K562 (cell line): Measurements from ENCODE around the gene TMTC2. TPM values are rescaled to one million over a fixed set of nuclear protein-coding genes. Genes with fewer than 3 reads are reported as not detected.
A peak's percentile ranks its signal among the peaks of the same experiment; 100 is the strongest.

ENCODE experiments used
- ATAC-seq: fragments of 200-7000 bp; cut with Tn5 transposase; 3 replicates; pipeline ENCODE4 v1.9.1; 2020; ENCODE audit warnings: moderate library complexity
- BruUV-seq: library from RNA; stranded (reverse); fragments of 400-500 nt; replicated peaks from 2 replicates; lab custom pipeline; 2021; lab: Mats Ljungman, UMichigan
- CTCF ChIA-PET: fragments of 300-600 bp; formaldehyde crosslinking; extraction: SDS; loops from one replicate; lab custom pipeline; 2021; ENCODE audit warnings: low intra/inter-chr PET ratio; lab: Yijun Ruan, JAX
- POLR2A ChIA-PET: fragments of 300-600, 350-650 bp; sonication (Branson Sonifier 250); formaldehyde crosslinking; extraction: SDS; loops from one replicate; lab custom pipeline; 2021; ENCODE audit warnings: antibody characterized with exemption, inconsistent platforms; lab: Yijun Ruan, JAX
- DNase-seq, 4 experiments: peaks; one replicate each; pipeline versions ENCODE4 v3.0.0 to v3.0.0-alpha.2; 2011 to 2018; ENCODE audit warnings: low spot score in 3 of 4, mixed read lengths in 3 of 4; ENCODE audit errors: extremely low read depth in 1 of 4
- FAIRE-seq: peaks from 2 replicates; lab custom pipeline; 2011; peaks lifted over from hg19 to GRCh38; lab: Jason Lieb, UNC
- H2AFZ ChIP-seq: 2 replicates; pipeline ENCODE4 v1.6.0; 2011; ENCODE audit warnings: low read depth, low read length, control low read depth, inconsistent platforms
- H3K27ac ChIP-seq: fragments of 200-600 bp; 3 replicates; pipeline ENCODE4 v1.8.0; 2011; ENCODE audit warnings: low read depth, mild to moderate bottlenecking, control low read depth, inconsistent platforms, low read length, moderate library complexity, mixed read lengths; ENCODE audit errors: extremely low read depth
- H3K27me3 ChIP-seq, 2 experiments: fragments of 300-600 bp in 1 of 2; 2 replicates in 1 of 2; 3 replicates in 1 of 2; pipeline versions ENCODE4 v1.6.0 to v1.8.0; 2011; ENCODE audit warnings: inconsistent platforms in 2 of 2, low read length in 2 of 2, mild to moderate bottlenecking in 1 of 2, mixed read lengths in 1 of 2, moderate library complexity in 1 of 2; ENCODE audit not compliant: control insufficient read depth in 2 of 2, insufficient read depth in 2 of 2
- H3K36me3 ChIP-seq: fragments of 300-600 bp; 3 replicates; pipeline ENCODE4 v1.8.0; 2011; ENCODE audit warnings: mild to moderate bottlenecking, low read length, inconsistent platforms; ENCODE audit not compliant: control insufficient read depth, insufficient read depth
- H3K4me1 ChIP-seq, 2 experiments: fragments of 200-600 bp in 1 of 2; replicated peaks in 1 of 2; 2 replicates in 1 of 2; 3 replicates in 1 of 2; pipeline versions ENCODE4 v1.5.1 to v1.8.0; 2011; ENCODE audit warnings: inconsistent platforms in 2 of 2, low read length in 2 of 2, mild to moderate bottlenecking in 1 of 2, mixed read lengths in 1 of 2, moderate library complexity in 1 of 2; ENCODE audit not compliant: control insufficient read depth in 2 of 2, insufficient read depth in 2 of 2
- H3K4me2 ChIP-seq: 2 replicates; pipeline ENCODE4 v1.6.1; 2011; ENCODE audit warnings: low read length, control low read depth, inconsistent platforms, mixed read lengths; ENCODE audit not compliant: insufficient read depth
- H3K4me3 ChIP-seq: fragments of 200-600 bp; sonication (generic), shearing (Covaris generic); 2 replicates; pipeline ENCODE4 v1.5.1; 2016; ENCODE audit warnings: control low read depth, inconsistent platforms
- H3K79me2 ChIP-seq: fragments of 200-600 bp; 3 replicates; pipeline ENCODE4 v1.8.0; 2011; ENCODE audit warnings: low read length, inconsistent platforms; ENCODE audit not compliant: control insufficient read depth, insufficient read depth
- H3K9ac ChIP-seq, 2 experiments: 2 replicates each; pipeline versions ENCODE4 v1.6.0 to v1.6.1; 2011; ENCODE audit warnings: low read depth in 2 of 2, low read length in 2 of 2, control low read depth in 1 of 2, inconsistent platforms in 1 of 2, mild to moderate bottlenecking in 1 of 2, mixed read lengths in 1 of 2; ENCODE audit not compliant: insufficient read depth in 1 of 2
- H3K9me1 ChIP-seq: one replicate; pipeline ENCODE4 v1.6.0; 2011; ENCODE audit warnings: inconsistent platforms, mild to moderate bottlenecking, low read length, moderate library complexity; ENCODE audit not compliant: control insufficient read depth, insufficient read depth
- H3K9me3 ChIP-seq: replicated peaks from 2 replicates; pipeline ENCODE4 v1.5.1; 2011; ENCODE audit warnings: low read depth, low read length, inconsistent platforms; ENCODE audit not compliant: control insufficient read depth, insufficient read depth
- H4K20me1 ChIP-seq: replicated peaks from 2 replicates; pipeline ENCODE4 v1.6.1; 2011; ENCODE audit warnings: low read length, inconsistent platforms, mixed read lengths; ENCODE audit not compliant: control insufficient read depth, insufficient read depth
- CBX1 ChIP-seq: sonication (generic); IDR thresholded peaks from 2 replicates; pipeline ENCODE4 v1.6.1; 2016; ENCODE audit warnings: antibody characterized with exemption, low read depth, mild to moderate bottlenecking
- CBX5 ChIP-seq: IDR thresholded peaks from 2 replicates; pipeline ENCODE4 v1.6.1; 2014; ENCODE audit warnings: low read depth, borderline replicate concordance
- CHD4 ChIP-seq: fragments of 200-600 bp; sonication (generic); IDR thresholded peaks from 3 replicates; pipeline ENCODE4 v1.6.1; 2012; ENCODE audit warnings: low read depth, mild to moderate bottlenecking, mixed read lengths, low read length, inconsistent platforms; ENCODE audit not compliant: insufficient read depth, insufficient replicate concordance, poor library complexity, severe bottlenecking
- LCOR ChIP-seq: sonication (generic); formaldehyde crosslinking; IDR thresholded peaks from 2 replicates; pipeline ENCODE4 v1.8.0; 2022; ENCODE audit warnings: mild to moderate bottlenecking, missing genetic modification reagents
- PRMT5 ChIP-seq: sonication (generic); formaldehyde crosslinking; IDR thresholded peaks from 2 replicates; pipeline ENCODE4 v1.5.0; 2020; ENCODE audit warnings: missing genetic modification reagents
- PTBP1 ChIP-seq: fragments of 200-400 bp; formaldehyde crosslinking; IDR thresholded peaks from 2 replicates; pipeline ENCODE4 v1.6.1; 2017; ENCODE audit warnings: low read depth, low read length
- RBM17 ChIP-seq: fragments of 200-400 bp; formaldehyde crosslinking; IDR thresholded peaks from 2 replicates; pipeline ENCODE4 v1.6.1; 2017; ENCODE audit warnings: low read depth, mild to moderate bottlenecking, low read length, borderline replicate concordance
- SMC3 ChIP-seq: conservative IDR thresholded peaks from 2 replicates; pipeline ENCODE4 v1.6.1; 2011; ENCODE audit warnings: low read depth, low read length, improper control_type of control experiment; ENCODE audit not compliant: insufficient read depth
- SP1 ChIP-seq: sonication (generic); formaldehyde crosslinking; IDR thresholded peaks from 2 replicates; pipeline ENCODE4 v1.8.1; 2022; ENCODE audit warnings: mild to moderate bottlenecking, missing genetic modification reagents
- STAG1 ChIP-seq: sonication (generic); formaldehyde crosslinking; IDR thresholded peaks from 2 replicates; pipeline ENCODE4 v1.5.0; 2020; ENCODE audit warnings: missing genetic modification reagents, borderline replicate concordance
- WGBS: fragments of 100-300 bp; shearing (Covaris generic); methylation state at CpG from one replicate; pipeline ENCODE4 v1.1.6; 2016; ENCODE audit warnings: low coverage, mixed read lengths; ENCODE audit not compliant: insufficient coverage; ENCODE audit errors: missing lambda C conversion rate; 5-methylcytosine and 5-hydroxymethylcytosine counted together
- in situ Hi-C: fragments of 300-500 bp; cut with MboI; formaldehyde crosslinking; loops from 4 replicates; pipeline ENCODE4 v1.15.0; 2018; ENCODE audit warnings: inconsistent platforms, mixed read lengths
- intact Hi-C: fragments of 100-400 bp; cut with micrococcal nuclease; formaldehyde crosslinking; loops from 2 replicates; pipeline ENCODE4 v1.14.2; 2022
- polyA plus RNA-seq, 8 experiments: library from polyadenylated mRNA; depleted of rRNA in 4 of 8; stranded (reverse) in 5 of 8; unstranded in 3 of 8; fragments of >200 nt; fragmentation: Nextera tagmentation in 2 of 8; fragmentation: Illumina TruSeq in 1 of 8; extraction: Ambion mirVana in 2 of 8; extraction: Trizol in 1 of 8; gene quantifications; 2 replicates each; pipeline versions ENCODE4 v1.2.1 to v1.2.3, GENCODE V29; 2011 to 2014; ENCODE audit warnings: inconsistent platforms in 1 of 8, missing spikeins in 1 of 8
- total RNA-seq, 7 experiments: library from RNA; depleted of rRNA in 6 of 7; stranded (reverse); fragments of >200 nt in 6 of 7; fragmentation: Illumina TruSeq in 2 of 7; extraction: Trizol in 2 of 7; gene quantifications; 2 replicates each; pipeline versions ENCODE4 v1.2.1 to v1.2.3, GENCODE V29; 2011 to 2021; ENCODE audit warnings: low replicate concordance in 1 of 7
- TF ChIP-seq, protein P1 (sequence below), 3 experiments: IDR thresholded peaks in 2 of 3; conservative IDR thresholded peaks in 1 of 3; 2 replicates each; pipeline ENCODE4 v1.5.1; 2011 to 2012; ENCODE audit warnings: low read length in 3 of 3, mild to moderate bottlenecking in 3 of 3, control low read depth in 2 of 3, improper control_type of control experiment in 1 of 3, inconsistent platforms in 1 of 3, low read depth in 1 of 3, mixed read lengths in 1 of 3, moderate library complexity in 1 of 3; ENCODE audit not compliant: insufficient read depth in 2 of 3
- TF ChIP-seq, protein P2 (sequence below): fragments of 150-350 bp; conservative IDR thresholded peaks from 2 replicates; pipeline ENCODE4 v1.6.1; 2014; ENCODE audit warnings: low read length
- TF ChIP-seq, protein P3 (sequence below): sonication (generic); formaldehyde crosslinking; IDR thresholded peaks from 2 replicates; pipeline ENCODE4 v1.8.0; 2023; ENCODE audit warnings: mild to moderate bottlenecking, missing genetic modification reagents
- TF ChIP-seq, protein P4 (sequence below): fragments of 250-450 bp; sonication (Bioruptor Pico); IDR thresholded peaks from 2 replicates; pipeline ENCODE4 v1.5.0; 2020; ENCODE audit warnings: mild to moderate bottlenecking, borderline replicate concordance

TMTC2 gene
- total and polyA plus RNA-seq, 9 of the 15 experiments (the other 6 are each of a cell fraction or from before 2014, with no cell fraction given): 0.29 to 1.1 (median 0.55) TPM

DNA sequence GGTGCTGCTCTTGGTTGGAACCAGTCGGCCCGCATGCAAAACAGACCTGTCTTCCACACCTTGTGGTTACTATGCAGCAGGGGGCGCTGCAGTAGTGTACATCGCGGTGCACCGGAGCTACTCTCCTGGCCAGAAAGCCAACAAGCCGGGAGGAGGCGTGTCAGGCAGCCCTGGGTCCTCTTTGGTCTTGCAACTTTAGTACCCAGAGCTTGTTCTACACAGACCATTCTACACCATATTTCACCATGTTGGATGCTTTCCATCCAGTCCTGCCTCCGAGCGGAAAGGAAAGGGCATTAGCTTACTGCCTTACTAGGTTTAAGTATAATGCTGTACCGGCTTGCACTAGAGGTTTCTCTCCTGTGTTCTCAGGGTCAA, 927 bp upstream of the TMTC2 start:
- H3K4me3 ChIP-seq: peak overlapping the region; percentile 44
- H3K36me3 ChIP-seq: no peaks in the 10 kb centered on the region
- no peak overlapping the region for H3K27ac ChIP-seq
- CTCF ChIA-PET: interaction anchor here (0.6 kb wide), 1 partner anchor 50 kb away, joined by 5 read pairs; no protein-coding TSS in a partner anchor
- no peaks in the 10 kb centered on the region for H3K9me1 ChIP-seq
- peaks cover 0 to 15% of the 10 kb centered on the region in 2 experiments; a peak in 3 of 5 replicates for H3K4me1 ChIP-seq
- H2AFZ ChIP-seq: peak overlapping the region; percentile 85
- no peaks in the 10 kb centered on the region for H3K9me3 ChIP-seq
- peak overlapping the region; percentile 77 for H3K4me2 ChIP-seq
- peaks cover 0 to 5% of the 10 kb centered on the region in 2 experiments; a peak in 2 of 5 replicates for H3K27me3 ChIP-seq
- DNase-seq (peak; percentile 62 to 86 (median 66)), FAIRE-seq (peak; percentile 71), ATAC-seq (peak; percentile 93)
- 2% methylated on average over 11 of the region's 11 CpGs for WGBS
- no peak overlapping the region for H3K9ac ChIP-seq
- in situ Hi-C loops: no loop called here
- no TSS peak for BruUV-seq
- H3K79me2 ChIP-seq: no peaks in the 10 kb centered on the region
- POLR2A ChIA-PET: interaction anchor here (1.1 kb wide), 1 partner anchor 62 kb away, joined by 4 read pairs; no protein-coding TSS in a partner anchor
- H4K20me1 ChIP-seq: no peaks in the 10 kb centered on the region
- intact Hi-C loops: loop anchor here (2.0 to 10.0 kb wide), 5 partner anchors 209 to 1817 kb away; no protein-coding TSS in a partner anchor
- TF ChIP-seq, protein P1, sequence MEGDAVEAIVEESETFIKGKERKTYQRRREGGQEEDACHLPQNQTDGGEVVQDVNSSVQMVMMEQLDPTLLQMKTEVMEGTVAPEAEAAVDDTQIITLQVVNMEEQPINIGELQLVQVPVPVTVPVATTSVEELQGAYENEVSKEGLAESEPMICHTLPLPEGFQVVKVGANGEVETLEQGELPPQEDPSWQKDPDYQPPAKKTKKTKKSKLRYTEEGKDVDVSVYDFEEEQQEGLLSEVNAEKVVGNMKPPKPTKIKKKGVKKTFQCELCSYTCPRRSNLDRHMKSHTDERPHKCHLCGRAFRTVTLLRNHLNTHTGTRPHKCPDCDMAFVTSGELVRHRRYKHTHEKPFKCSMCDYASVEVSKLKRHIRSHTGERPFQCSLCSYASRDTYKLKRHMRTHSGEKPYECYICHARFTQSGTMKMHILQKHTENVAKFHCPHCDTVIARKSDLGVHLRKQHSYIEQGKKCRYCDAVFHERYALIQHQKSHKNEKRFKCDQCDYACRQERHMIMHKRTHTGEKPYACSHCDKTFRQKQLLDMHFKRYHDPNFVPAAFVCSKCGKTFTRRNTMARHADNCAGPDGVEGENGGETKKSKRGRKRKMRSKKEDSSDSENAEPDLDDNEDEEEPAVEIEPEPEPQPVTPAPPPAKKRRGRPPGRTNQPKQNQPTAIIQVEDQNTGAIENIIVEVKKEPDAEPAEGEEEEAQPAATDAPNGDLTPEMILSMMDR (IDR thresholded peaks at IDR 0.05 in 2 of 3, conservative IDR thresholded peaks at IDR 0.05 in 1 of 3; ENCODE audit: insufficient read depth in 2 of 3, low read depth in 1 of 3, low read length in 3 of 3): peak; percentile 68 to 91 (median 76)
- TF ChIP-seq PRMT5: no peak
- TF ChIP-seq, protein P2, sequence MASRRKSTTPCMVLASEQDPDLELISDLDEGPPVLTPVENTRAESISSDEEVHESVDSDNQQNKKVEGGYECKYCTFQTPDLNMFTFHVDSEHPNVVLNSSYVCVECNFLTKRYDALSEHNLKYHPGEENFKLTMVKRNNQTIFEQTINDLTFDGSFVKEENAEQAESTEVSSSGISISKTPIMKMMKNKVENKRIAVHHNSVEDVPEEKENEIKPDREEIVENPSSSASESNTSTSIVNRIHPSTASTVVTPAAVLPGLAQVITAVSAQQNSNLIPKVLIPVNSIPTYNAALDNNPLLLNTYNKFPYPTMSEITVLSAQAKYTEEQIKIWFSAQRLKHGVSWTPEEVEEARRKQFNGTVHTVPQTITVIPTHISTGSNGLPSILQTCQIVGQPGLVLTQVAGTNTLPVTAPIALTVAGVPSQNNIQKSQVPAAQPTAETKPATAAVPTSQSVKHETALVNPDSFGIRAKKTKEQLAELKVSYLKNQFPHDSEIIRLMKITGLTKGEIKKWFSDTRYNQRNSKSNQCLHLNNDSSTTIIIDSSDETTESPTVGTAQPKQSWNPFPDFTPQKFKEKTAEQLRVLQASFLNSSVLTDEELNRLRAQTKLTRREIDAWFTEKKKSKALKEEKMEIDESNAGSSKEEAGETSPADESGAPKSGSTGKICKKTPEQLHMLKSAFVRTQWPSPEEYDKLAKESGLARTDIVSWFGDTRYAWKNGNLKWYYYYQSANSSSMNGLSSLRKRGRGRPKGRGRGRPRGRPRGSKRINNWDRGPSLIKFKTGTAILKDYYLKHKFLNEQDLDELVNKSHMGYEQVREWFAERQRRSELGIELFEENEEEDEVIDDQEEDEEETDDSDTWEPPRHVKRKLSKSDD: no peak
- TF ChIP-seq PTBP1: no peak
- no peak for TF ChIP-seq CHD4
- TF ChIP-seq, protein P3, sequence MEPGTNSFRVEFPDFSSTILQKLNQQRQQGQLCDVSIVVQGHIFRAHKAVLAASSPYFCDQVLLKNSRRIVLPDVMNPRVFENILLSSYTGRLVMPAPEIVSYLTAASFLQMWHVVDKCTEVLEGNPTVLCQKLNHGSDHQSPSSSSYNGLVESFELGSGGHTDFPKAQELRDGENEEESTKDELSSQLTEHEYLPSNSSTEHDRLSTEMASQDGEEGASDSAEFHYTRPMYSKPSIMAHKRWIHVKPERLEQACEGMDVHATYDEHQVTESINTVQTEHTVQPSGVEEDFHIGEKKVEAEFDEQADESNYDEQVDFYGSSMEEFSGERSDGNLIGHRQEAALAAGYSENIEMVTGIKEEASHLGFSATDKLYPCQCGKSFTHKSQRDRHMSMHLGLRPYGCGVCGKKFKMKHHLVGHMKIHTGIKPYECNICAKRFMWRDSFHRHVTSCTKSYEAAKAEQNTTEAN (CRISPR knock-in tag): no peak
- peak; percentile 73 for TF ChIP-seq SMC3
- TF ChIP-seq, protein P4, sequence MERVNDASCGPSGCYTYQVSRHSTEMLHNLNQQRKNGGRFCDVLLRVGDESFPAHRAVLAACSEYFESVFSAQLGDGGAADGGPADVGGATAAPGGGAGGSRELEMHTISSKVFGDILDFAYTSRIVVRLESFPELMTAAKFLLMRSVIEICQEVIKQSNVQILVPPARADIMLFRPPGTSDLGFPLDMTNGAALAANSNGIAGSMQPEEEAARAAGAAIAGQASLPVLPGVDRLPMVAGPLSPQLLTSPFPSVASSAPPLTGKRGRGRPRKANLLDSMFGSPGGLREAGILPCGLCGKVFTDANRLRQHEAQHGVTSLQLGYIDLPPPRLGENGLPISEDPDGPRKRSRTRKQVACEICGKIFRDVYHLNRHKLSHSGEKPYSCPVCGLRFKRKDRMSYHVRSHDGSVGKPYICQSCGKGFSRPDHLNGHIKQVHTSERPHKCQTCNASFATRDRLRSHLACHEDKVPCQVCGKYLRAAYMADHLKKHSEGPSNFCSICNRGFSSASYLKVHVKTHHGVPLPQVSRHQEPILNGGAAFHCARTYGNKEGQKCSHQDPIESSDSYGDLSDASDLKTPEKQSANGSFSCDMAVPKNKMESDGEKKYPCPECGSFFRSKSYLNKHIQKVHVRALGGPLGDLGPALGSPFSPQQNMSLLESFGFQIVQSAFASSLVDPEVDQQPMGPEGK (CRISPR knock-in tag): no peak
- peak; percentile 87 for TF ChIP-seq STAG1
- TF ChIP-seq LCOR (CRISPR knock-in tag): no peak
- TF ChIP-seq SP1 (CRISPR knock-in tag): no peak
- no peak for TF ChIP-seq RBM17
- peak; percentile 56; the same call in 1 of the 2 replicates for TF ChIP-seq CBX5
- peak; percentile 61; the same call in 1 of the 2 replicates for TF ChIP-seq CBX1
